ENCODE results near the gene MYD88. TPM values are rescaled to one million over a fixed set of nuclear protein-coding genes. Genes with fewer than 3 reads are reported as not detected.

Gene MYD88
- total RNA-seq, result 35.2 TPM

GRCh38 chr3:38138349-38139190 lies at the start of gene MYD88:
Gene MYD88 (plus strand): TSS chr3:38138661. CDS start chr3:38138701, 40 bp downstream.
- DNase-seq (ENCODE audit: low spot score), result peak; percentile 79

- DNase-seq (ENCODE audit: low spot score), result no peak
Observed at GRCh38 chr3:38089163-38089562, 49.3 kb upstream of the MYD88 start.

GRCh38 chr3:38090453-38090852 lies 48.0 kb upstream of the MYD88 start:
- DNase-seq (ENCODE audit: low spot score), result no peak

GRCh38 chr3:38094999-38095398 lies 43.5 kb upstream of the MYD88 start:
- DNase-seq (ENCODE audit: low spot score), result no peak

GRCh38 chr3:38095669-38096483 lies 42.6 kb upstream of the MYD88 start:
- DNase-seq (ENCODE audit: low spot score), result no peak

GRCh38 chr3:38097446-38098375 lies 40.8 kb upstream of the MYD88 start:
- DNase-seq (ENCODE audit: low spot score), result no peak

- DNase-seq (ENCODE audit: low spot score), result no peak
Observed at GRCh38 chr3:38098376-38098723, 40.1 kb upstream of the MYD88 start.

- DNase-seq (ENCODE audit: low spot score), result no peak
Observed at GRCh38 chr3:38099518-38099917, 38.9 kb upstream of the MYD88 start.

- no peak for DNase-seq (ENCODE audit: low spot score)
Observed at GRCh38 chr3:38100498-38100897, 38.0 kb upstream of the MYD88 start.

GRCh38 chr3:38101811-38102443 lies 36.5 kb upstream of the MYD88 start:
- no peak for DNase-seq (ENCODE audit: low spot score)

- no peak for DNase-seq (ENCODE audit: low spot score)
Observed at GRCh38 chr3:38102444-38102814, 36.0 kb upstream of the MYD88 start.

- no peak for DNase-seq (ENCODE audit: low spot score)
Observed at GRCh38 chr3:38105525-38105924, 32.9 kb upstream of the MYD88 start.

- no peak for DNase-seq (ENCODE audit: low spot score)
Observed at GRCh38 chr3:38107911-38108648, 30.4 kb upstream of the MYD88 start.

GRCh38 chr3:38108649-38109579 lies 29.5 kb upstream of the MYD88 start:
- DNase-seq (ENCODE audit: low spot score), result no peak

GRCh38 chr3:38109580-38110313 lies 28.7 kb upstream of the MYD88 start:
- no peak for DNase-seq (ENCODE audit: low spot score)

- DNase-seq (ENCODE audit: low spot score), result no peak
Observed at GRCh38 chr3:38110314-38111050, 28.0 kb upstream of the MYD88 start.

- no peak for DNase-seq (ENCODE audit: low spot score)
Observed at GRCh38 chr3:38111201-38111600, 27.3 kb upstream of the MYD88 start.

GRCh38 chr3:38111696-38112377 lies 26.6 kb upstream of the MYD88 start:
- no peak for DNase-seq (ENCODE audit: low spot score)
